K562 (cell line): Measurements from ENCODE around the gene OR10H5. TPM values are rescaled to one million over a fixed set of nuclear protein-coding genes. Genes with fewer than 3 reads are reported as not detected.
A peak's percentile ranks its signal among the peaks of the same experiment; 100 is the strongest.

Experiments
- CHD7 ChIP-seq: fragments of 200-600 bp; sonication (generic); IDR thresholded peaks from one replicate; pipeline ENCODE4 v1.6.1; 2012; ENCODE audit warnings: mild to moderate bottlenecking, low read depth, low read length, inconsistent platforms
- ESRRB ChIP-seq: fragments of 250-450 bp; sonication (Bioruptor Pico); IDR thresholded peaks from 2 replicates; pipeline ENCODE4 v1.5.0; 2020; ENCODE audit warnings: mild to moderate bottlenecking, moderate library complexity, borderline replicate concordance
- ETV5 ChIP-seq: sonication (generic); formaldehyde crosslinking; IDR thresholded peaks from 2 replicates; pipeline ENCODE4 v1.4.0; 2020; ENCODE audit warnings: low read depth, mild to moderate bottlenecking, missing genetic modification reagents
- REST ChIP-seq, 2 experiments: fragments of 450-650 bp; formaldehyde crosslinking in 1 of 2; IDR thresholded peaks; 2 replicates each; pipeline versions ENCODE4 v1.4.0 to v1.6.1; 2014 to 2020; ENCODE audit warnings: mild to moderate bottlenecking in 2 of 2, borderline replicate concordance in 1 of 2, low read depth in 1 of 2
- SIRT6 ChIP-seq: IDR thresholded peaks from one replicate; pipeline ENCODE4 v1.6.1; 2012; ENCODE audit warnings: low read depth, mild to moderate bottlenecking, control low read depth, inconsistent platforms, low read length, moderate library complexity
- SMC3 ChIP-seq: conservative IDR thresholded peaks from 2 replicates; pipeline ENCODE4 v1.6.1; 2011; ENCODE audit warnings: low read depth, low read length, improper control_type of control experiment; ENCODE audit not compliant: insufficient read depth
- polyA plus RNA-seq, 8 experiments: library from polyadenylated mRNA; depleted of rRNA in 4 of 8; stranded (reverse) in 5 of 8; unstranded in 3 of 8; fragments of >200 nt; fragmentation: Nextera tagmentation in 2 of 8; fragmentation: Illumina TruSeq in 1 of 8; extraction: Ambion mirVana in 2 of 8; extraction: Trizol in 1 of 8; gene quantifications; 2 replicates each; pipeline versions ENCODE4 v1.2.1 to v1.2.3, GENCODE V29; 2011 to 2014; ENCODE audit warnings: inconsistent platforms in 1 of 8, missing spikeins in 1 of 8
- total RNA-seq, 7 experiments: library from RNA; depleted of rRNA in 6 of 7; stranded (reverse); fragments of >200 nt in 6 of 7; fragmentation: Illumina TruSeq in 2 of 7; extraction: Trizol in 2 of 7; gene quantifications; 2 replicates each; pipeline versions ENCODE4 v1.2.1 to v1.2.3, GENCODE V29; 2011 to 2021; ENCODE audit warnings: low replicate concordance in 1 of 7

Gene OR10H5
- total and polyA plus RNA-seq, 9 of the 15 experiments (the other 6 are each of a cell fraction or from before 2014, with no cell fraction given), result not detected

- no peak for TF ChIP-seq CHD7
- peak; percentile 43; the same call in 1 of the 2 replicates for TF ChIP-seq SMC3
- TF ChIP-seq ETV5 (CRISPR knock-in tag), result no peak
- TF ChIP-seq ESRRB (CRISPR knock-in tag), result no peak
- TF ChIP-seq SIRT6, result no peak
- peak; percentile 22; the same call in 1 of the 2 replicates for TF ChIP-seq REST (IDR thresholded peaks at IDR 0.05; ENCODE audit: borderline replicate concordance)
- TF ChIP-seq REST (CRISPR knock-in tag; IDR thresholded peaks at IDR 0.05; ENCODE audit: low read depth), result no peak
Observed at GRCh38 chr19:15759962-15760565, 27.4 kb upstream of the OR10H5 start (continued).
